ENCODE measurements around the gene CERKL. TPM values are rescaled to one million over a fixed set of nuclear protein-coding genes. Genes with fewer than 3 reads are reported as not detected.

Gene CERKL
- total and polyA plus RNA-seq, 12 donors: not detected

GRCh38 chr2:181527058-181527457, 129.8 kb downstream of the CERKL start:
- intact Hi-C loops (cut with DNase I): no loop called here
- Histone ChIP-seq H3K4me1 (no peaks in the 10 kb centered on the region), H3K27me3 (no peaks in the 10 kb centered on the region), H3K36me3 (peaks cover 0 to 91% (median 0%) of the 10 kb centered on the region in 9 donors), H3K9me3 (no peaks in the 10 kb centered on the region), H3K27ac (no peak overlapping the region), H3K4me3 (no peak overlapping the region)
- no peak for ATAC-seq
- DNase-seq: no peak
- TF ChIP-seq CTCF (IDR thresholded peaks at IDR 0.05): no peak
- WGBS, 2 donors: 85 to 92% methylated on average over 6 of the region's 6 CpGs

GRCh38 chr2:181526014-181526413, 130.9 kb downstream of the CERKL start:
- no peaks in the 10 kb centered on the region for H3K9me3 ChIP-seq
- 77 to 80% methylated on average over 4 of the region's 4 CpGs for WGBS, 2 donors
- H3K36me3 ChIP-seq: peaks cover 0 to 87% (median 0%) of the 10 kb centered on the region in 9 donors
- no peaks in the 10 kb centered on the region for H3K27me3 ChIP-seq
- TF ChIP-seq CTCF (IDR thresholded peaks at IDR 0.05): no peak
- DNase-seq (no peak), ATAC-seq (no peak)
- H3K4me3 ChIP-seq: no peak overlapping the region
- intact Hi-C loops (cut with DNase I): no loop called here
- no peak overlapping the region for H3K27ac ChIP-seq
- H3K4me1 ChIP-seq: no peaks in the 10 kb centered on the region

GRCh38 chr2:181523756-181524155, 133.1 kb downstream of the CERKL start:
- WGBS, 2 donors: 69 to 70% methylated on average over 5 of the region's 5 CpGs
- Histone ChIP-seq H3K36me3 (peaks cover 0 to 64% (median 0%) of the 10 kb centered on the region in 9 donors), H3K4me3 (no peak overlapping the region), H3K9me3 (no peaks in the 10 kb centered on the region), H3K27ac (no peak overlapping the region), H3K27me3 (no peaks in the 10 kb centered on the region), H3K4me1 (no peaks in the 10 kb centered on the region)
- intact Hi-C loops (cut with DNase I): no loop called here
- no peak for DNase-seq
- no peak for ATAC-seq
- no peak for TF ChIP-seq CTCF (IDR thresholded peaks at IDR 0.05)

- Histone ChIP-seq H3K36me3 (peaks cover 0 to 48% (median 0%) of the 10 kb centered on the region in 9 donors), H3K27ac (no peak overlapping the region), H3K4me3 (no peak overlapping the region), H3K9me3 (no peaks in the 10 kb centered on the region), H3K4me1 (peaks cover 0 to 6% (median 0%) of the 10 kb centered on the region in 9 donors), H3K27me3 (no peaks in the 10 kb centered on the region)
- DNase-seq (no peak), ATAC-seq (no peak)
- intact Hi-C loops (cut with DNase I): no loop called here
- WGBS, 2 donors: 92 to 98% methylated on average over 1 of the region's 1 CpG
- TF ChIP-seq CTCF (IDR thresholded peaks at IDR 0.05): no peak
Observed at GRCh38 chr2:181520253-181520652, 136.7 kb downstream of the CERKL start.
